HG03066 (cell line): ENCODE measurements around the gene LAMC2.
"Not testable (repeated sequence)": the region's sequence is repeated elsewhere in the genome, so short reads cannot be mapped to it uniquely, and the experiment has no call there.

Experiments
- ATAC-seq: cut with Tn5 transposase; IDR thresholded peaks from one replicate; pipeline ENCODE4 v1.9.1; 2021; ENCODE audit warnings: low read depth; ENCODE audit not compliant: unreplicated experiment

The LAMC2 gene

GRCh38 chr1:183185941-183186490 lies at the start of gene LAMC2:
Gene LAMC2 (plus strand): TSS chr1:183186264. CDS start chr1:183186353, 89 bp downstream.
- ATAC-seq = no peak

- no peak for ATAC-seq
Measured at GRCh38 chr1:183137782-183138181, 48.3 kb upstream of the LAMC2 start.

- ATAC-seq = no peak
Measured at GRCh38 chr1:183138301-183138700, 47.8 kb upstream of the LAMC2 start.

- no peak for ATAC-seq
Measured at GRCh38 chr1:183139281-183139942, 46.7 kb upstream of the LAMC2 start.

- ATAC-seq = no peak
Measured at GRCh38 chr1:183140633-183141032, 45.4 kb upstream of the LAMC2 start.

GRCh38 chr1:183142171-183142570 lies 43.9 kb upstream of the LAMC2 start:
- ATAC-seq = no peak

GRCh38 chr1:183143576-183144315 lies 42.3 kb upstream of the LAMC2 start:
- no peak for ATAC-seq

GRCh38 chr1:183144752-183145151 lies 41.3 kb upstream of the LAMC2 start:
- ATAC-seq = no peak

GRCh38 chr1:183147735-183148134 lies 38.3 kb upstream of the LAMC2 start:
- no peak for ATAC-seq

GRCh38 chr1:183148599-183148998 lies 37.5 kb upstream of the LAMC2 start:
- ATAC-seq = no peak

- ATAC-seq = no peak
Measured at GRCh38 chr1:183149273-183149672, 36.8 kb upstream of the LAMC2 start.

GRCh38 chr1:183150032-183150431 lies 36.0 kb upstream of the LAMC2 start:
- not testable (repeated sequence) for ATAC-seq

GRCh38 chr1:183150445-183150844 lies 35.6 kb upstream of the LAMC2 start:
- no peak for ATAC-seq

GRCh38 chr1:183152180-183152579 lies 33.9 kb upstream of the LAMC2 start:
- ATAC-seq = no peak

GRCh38 chr1:183155939-183156338 lies 30.1 kb upstream of the LAMC2 start:
- no peak for ATAC-seq

- no peak for ATAC-seq
Measured at GRCh38 chr1:183159960-183160359, 26.1 kb upstream of the LAMC2 start.

GRCh38 chr1:183161391-183161790 lies 24.7 kb upstream of the LAMC2 start:
- no peak for ATAC-seq

GRCh38 chr1:183163316-183163715 lies 22.7 kb upstream of the LAMC2 start:
- no peak for ATAC-seq

- ATAC-seq = no peak
Measured at GRCh38 chr1:183164340-183164739, 21.7 kb upstream of the LAMC2 start.

- no peak for ATAC-seq
Measured at GRCh38 chr1:183164963-183165362, 21.1 kb upstream of the LAMC2 start.

- ATAC-seq = no peak
Measured at GRCh38 chr1:183165456-183165855, 20.6 kb upstream of the LAMC2 start.

- ATAC-seq = no peak
Measured at GRCh38 chr1:183166454-183166853, 19.6 kb upstream of the LAMC2 start.
